Astrocyte (in vitro differentiated cells and primary cell): ENCODE results near the gene NR2C2. TPM values are rescaled to one million over a fixed set of nuclear protein-coding genes. Genes with fewer than 3 reads are reported as not detected.

ENCODE experiments used
- DNase-seq: peaks from one replicate; pipeline ENCODE4 v3.0.0-alpha.2; 2010; ENCODE audit warnings: low read depth
- FAIRE-seq: peaks from 2 replicates; lab custom pipeline; 2011; peaks lifted over from hg19 to GRCh38; lab: Jason Lieb, UNC
- H2AFZ ChIP-seq: 2 replicates; pipeline ENCODE4 v1.6.0; 2012; ENCODE audit warnings: low read depth, low read length, inconsistent platforms
- H3K27ac ChIP-seq: 2 replicates; pipeline ENCODE4 v1.5.1; 2011; ENCODE audit warnings: low read depth, low read length, inconsistent platforms
- H3K27me3 ChIP-seq: 2 replicates; pipeline ENCODE4 v1.6.0; 2011; ENCODE audit warnings: low read length, inconsistent platforms; ENCODE audit not compliant: insufficient read depth
- H3K36me3 ChIP-seq: 2 replicates; pipeline ENCODE4 v1.5.1; 2011; ENCODE audit warnings: low read length, inconsistent platforms; ENCODE audit not compliant: insufficient read depth
- H3K4me1 ChIP-seq: 2 replicates; pipeline ENCODE4 v1.5.1; 2011; ENCODE audit warnings: low read length, inconsistent platforms; ENCODE audit not compliant: insufficient read depth
- H3K4me2 ChIP-seq: 2 replicates; pipeline ENCODE4 v1.6.0; 2012; ENCODE audit warnings: low read length, inconsistent platforms
- H3K4me3 ChIP-seq: 2 replicates; pipeline ENCODE4 v1.5.1; 2011; ENCODE audit warnings: low read depth, mild to moderate bottlenecking, low read length, inconsistent platforms; ENCODE audit not compliant: insufficient read depth
- H3K79me2 ChIP-seq: 2 replicates; pipeline ENCODE4 v1.6.0; 2012; ENCODE audit warnings: mild to moderate bottlenecking, low read length, inconsistent platforms; ENCODE audit not compliant: insufficient read depth
- H3K9ac ChIP-seq: 2 replicates; pipeline ENCODE4 v1.6.0; 2012; ENCODE audit warnings: mild to moderate bottlenecking, low read length, inconsistent platforms
- H3K9me3 ChIP-seq: 2 replicates; pipeline ENCODE4 v1.5.1; 2012; ENCODE audit warnings: low read depth, mild to moderate bottlenecking, low read length, inconsistent platforms; ENCODE audit not compliant: insufficient read depth
- H4K20me1 ChIP-seq: 2 replicates; pipeline ENCODE4 v1.6.0; 2012; ENCODE audit warnings: low read length, inconsistent platforms; ENCODE audit not compliant: insufficient read depth
- H3K27ac Mint-ChIP-seq: one replicate; pipeline ENCODE4 v1.8.0; 2021; ENCODE audit warnings: mild to moderate bottlenecking, mixed read lengths; ENCODE audit not compliant: unreplicated experiment
- H3K27me3 Mint-ChIP-seq: one replicate; pipeline ENCODE4 v1.8.0; 2021; ENCODE audit warnings: low read depth, mixed read lengths; ENCODE audit not compliant: unreplicated experiment
- H3K36me3 Mint-ChIP-seq: one replicate; pipeline ENCODE4 v1.8.0; 2021; ENCODE audit warnings: low read depth, mixed read lengths; ENCODE audit not compliant: unreplicated experiment
- H3K4me1 Mint-ChIP-seq: one replicate; pipeline ENCODE4 v1.8.0; 2021; ENCODE audit warnings: low read depth, mixed read lengths; ENCODE audit not compliant: unreplicated experiment
- H3K4me3 Mint-ChIP-seq: one replicate; pipeline ENCODE4 v1.8.0; 2021; ENCODE audit warnings: mild to moderate bottlenecking, moderate library complexity, mixed read lengths; ENCODE audit not compliant: unreplicated experiment
- H3K9me3 Mint-ChIP-seq: one replicate; pipeline ENCODE4 v1.8.0; 2021; ENCODE audit warnings: mild to moderate bottlenecking, mixed read lengths; ENCODE audit not compliant: unreplicated experiment
- EZH2 ChIP-seq: IDR thresholded peaks from 2 replicates; pipeline ENCODE4 v1.6.1; 2012; ENCODE audit warnings: mild to moderate bottlenecking, low read length, inconsistent platforms; ENCODE audit not compliant: insufficient read depth
- total RNA-seq: library from RNA; stranded (reverse); gene quantifications from 2 replicates; pipeline ENCODE4 v1.2.1, GENCODE V29; 2021
- TF ChIP-seq, protein P1 (sequence below): IDR thresholded peaks from 2 replicates; pipeline ENCODE4 v1.5.1; 2011; ENCODE audit warnings: low read depth, mild to moderate bottlenecking, inconsistent platforms, low read length, moderate library complexity; ENCODE audit not compliant: insufficient read depth

Gene NR2C2
- total RNA-seq, 1 donor from 2014 or later, result 36.3 TPM

- H3K36me3 ChIP-seq, result peaks cover 20% of the 10 kb centered on the region
- H3K27ac ChIP-seq, result no peak overlapping the region
- no peak overlapping the region for H3K9ac ChIP-seq
- FAIRE-seq, result no peak
- no peaks in the 10 kb centered on the region for H3K27me3 ChIP-seq
- H2AFZ ChIP-seq, result no peak overlapping the region
- no peak overlapping the region for H3K4me3 ChIP-seq
- H3K4me2 ChIP-seq, result no peak overlapping the region
- H3K79me2 ChIP-seq, result no peaks in the 10 kb centered on the region
- Mint-ChIP-seq H3K27me3 (no peaks in the 10 kb centered on the region), H3K36me3 (peaks cover 35% of the 10 kb centered on the region), H3K4me3 (no peak overlapping the region), H3K9me3 (no peaks in the 10 kb centered on the region), H3K4me1 (peaks cover 28% of the 10 kb centered on the region), H3K27ac (peak overlapping the region; percentile 10)
- peaks cover 19% of the 10 kb centered on the region for H4K20me1 ChIP-seq
- no peak for TF ChIP-seq EZH2
- TF ChIP-seq, protein P1, sequence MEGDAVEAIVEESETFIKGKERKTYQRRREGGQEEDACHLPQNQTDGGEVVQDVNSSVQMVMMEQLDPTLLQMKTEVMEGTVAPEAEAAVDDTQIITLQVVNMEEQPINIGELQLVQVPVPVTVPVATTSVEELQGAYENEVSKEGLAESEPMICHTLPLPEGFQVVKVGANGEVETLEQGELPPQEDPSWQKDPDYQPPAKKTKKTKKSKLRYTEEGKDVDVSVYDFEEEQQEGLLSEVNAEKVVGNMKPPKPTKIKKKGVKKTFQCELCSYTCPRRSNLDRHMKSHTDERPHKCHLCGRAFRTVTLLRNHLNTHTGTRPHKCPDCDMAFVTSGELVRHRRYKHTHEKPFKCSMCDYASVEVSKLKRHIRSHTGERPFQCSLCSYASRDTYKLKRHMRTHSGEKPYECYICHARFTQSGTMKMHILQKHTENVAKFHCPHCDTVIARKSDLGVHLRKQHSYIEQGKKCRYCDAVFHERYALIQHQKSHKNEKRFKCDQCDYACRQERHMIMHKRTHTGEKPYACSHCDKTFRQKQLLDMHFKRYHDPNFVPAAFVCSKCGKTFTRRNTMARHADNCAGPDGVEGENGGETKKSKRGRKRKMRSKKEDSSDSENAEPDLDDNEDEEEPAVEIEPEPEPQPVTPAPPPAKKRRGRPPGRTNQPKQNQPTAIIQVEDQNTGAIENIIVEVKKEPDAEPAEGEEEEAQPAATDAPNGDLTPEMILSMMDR, result no peak
- no peaks in the 10 kb centered on the region for H3K4me1 ChIP-seq
- DNase-seq, result no peak
- H3K9me3 ChIP-seq, result no peaks in the 10 kb centered on the region
Observed at GRCh38 chr3:15014606-15015328, 67.4 kb downstream of the NR2C2 start.

DNA sequence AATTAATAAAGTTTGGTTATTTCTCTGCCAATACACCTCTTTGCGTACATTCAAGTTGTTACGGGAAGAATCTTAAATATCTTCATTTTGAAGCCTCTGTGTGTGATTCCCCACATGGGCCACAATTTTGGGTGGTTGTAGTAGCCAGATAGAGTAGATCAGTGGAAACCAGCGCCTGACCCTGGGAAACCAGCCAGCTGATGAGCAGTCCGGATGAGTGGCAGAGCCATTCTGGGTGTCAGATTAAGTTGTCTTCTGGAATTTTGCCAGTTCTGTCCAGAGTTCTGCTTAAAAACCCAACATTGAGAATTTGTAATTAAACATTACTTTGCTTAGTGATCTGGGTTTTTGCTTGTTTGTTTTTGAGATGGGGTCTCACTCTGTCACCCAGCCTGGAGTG is 68.1 kb downstream of the NR2C2 start:
- Histone ChIP-seq H3K9me3 (no peaks in the 10 kb centered on the region), H3K4me2 (no peak overlapping the region), H4K20me1 (peaks cover 16% of the 10 kb centered on the region), H3K27me3 (no peaks in the 10 kb centered on the region), H2AFZ (no peak overlapping the region), H3K27ac (no peak overlapping the region), H3K9ac (no peak overlapping the region), H3K36me3 (peaks cover 20% of the 10 kb centered on the region), H3K79me2 (no peaks in the 10 kb centered on the region), H3K4me1 (no peaks in the 10 kb centered on the region), H3K4me3 (no peak overlapping the region)
- no peak for DNase-seq
- Mint-ChIP-seq H3K36me3 (peaks cover 35% of the 10 kb centered on the region), H3K4me3 (no peak overlapping the region), H3K4me1 (peaks cover 28% of the 10 kb centered on the region), H3K27ac (no peak overlapping the region), H3K9me3 (no peaks in the 10 kb centered on the region), H3K27me3 (no peaks in the 10 kb centered on the region)
- no peak for TF ChIP-seq EZH2
- TF ChIP-seq, protein P1, result no peak
- FAIRE-seq, result no peak

DNA sequence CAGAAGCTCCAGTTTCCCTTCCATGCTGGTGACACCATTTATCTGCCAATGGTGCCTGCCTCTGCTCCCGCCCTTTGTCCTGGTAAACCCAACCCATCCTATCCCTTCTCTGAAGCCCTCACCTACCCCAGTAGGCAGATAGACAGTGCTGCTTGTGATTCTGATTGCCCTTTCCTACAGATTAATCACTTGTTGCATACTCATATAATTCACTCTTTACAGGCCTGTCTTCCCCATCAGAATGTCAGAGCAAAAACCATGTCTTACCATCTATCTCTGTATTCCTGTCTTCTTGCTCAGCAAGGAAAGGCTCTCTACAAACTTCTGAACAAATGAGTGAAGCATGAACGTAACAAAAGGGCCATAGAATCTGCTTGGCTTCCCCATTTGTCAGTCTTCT is 69.8 kb downstream of the NR2C2 start:
- no peaks in the 10 kb centered on the region for H3K27me3 Mint-ChIP-seq
- Histone ChIP-seq H3K4me2 (no peak overlapping the region), H3K27me3 (no peaks in the 10 kb centered on the region), H3K36me3 (peaks cover 25% of the 10 kb centered on the region), H3K9ac (no peak overlapping the region), H3K27ac (no peak overlapping the region), H3K4me3 (no peak overlapping the region), H3K79me2 (no peaks in the 10 kb centered on the region), H2AFZ (no peak overlapping the region), H3K4me1 (no peaks in the 10 kb centered on the region), H4K20me1 (peaks cover 8% of the 10 kb centered on the region), H3K9me3 (no peaks in the 10 kb centered on the region)
- no peak overlapping the region for H3K4me3 Mint-ChIP-seq
- peaks cover 13% of the 10 kb centered on the region for H3K4me1 Mint-ChIP-seq
- FAIRE-seq, result no peak
- H3K9me3 Mint-ChIP-seq, result no peaks in the 10 kb centered on the region
- no peak for DNase-seq
- H3K36me3 Mint-ChIP-seq, result peaks cover 33% of the 10 kb centered on the region
- H3K27ac Mint-ChIP-seq, result no peak overlapping the region
- TF ChIP-seq, protein P1, result no peak
- TF ChIP-seq EZH2, result no peak
